ENCODE results near the gene CXCL13. TPM values are rescaled to one million over a fixed set of nuclear protein-coding genes. Genes with fewer than 3 reads are reported as not detected.
A peak's percentile ranks its signal among the peaks of the same experiment; 100 is the strongest.

CXCL13 gene
- total and polyA plus RNA-seq, 2 of the 13 experiments (the other 11 are each of a cell fraction or from before 2014, with no cell fraction given) = not detected

GRCh38 chr4:77636902-77637301, 31.3 kb downstream of the CXCL13 start (continued):
- TF ChIP-seq ZXDC (CRISPR knock-in tag; IDR thresholded peaks at IDR 0.05) = no peak
- TF ChIP-seq ZNF766 (CRISPR knock-in tag; IDR thresholded peaks at IDR 0.05; ENCODE audit: borderline replicate concordance) = no peak
- 0 out of 2 replicates have a peak, but pooled peaks have one; percentile 50 for TF ChIP-seq POGK (CRISPR knock-in tag; conservative IDR thresholded peaks at IDR 0.05)
- no peak for TF ChIP-seq ZNF550 (CRISPR knock-in tag; IDR thresholded peaks at IDR 0.05; ENCODE audit: borderline replicate concordance)
- no peak for TF ChIP-seq AGO1 (IDR thresholded peaks at IDR 0.05; ENCODE audit: low read depth, low read length, poor library complexity, severe bottlenecking)
- no peak for TF ChIP-seq ETV6 (CRISPR knock-in tag; conservative IDR thresholded peaks at IDR 0.05)
- no peak for TF ChIP-seq ZNF329 (CRISPR knock-in tag; IDR thresholded peaks at IDR 0.05; ENCODE audit: low read depth)
- peak; percentile 72 for TF ChIP-seq RXRB (CRISPR knock-in tag; IDR thresholded peaks at IDR 0.05; ENCODE audit: borderline replicate concordance)
- no peak for TF ChIP-seq ZBTB3 (CRISPR knock-in tag; IDR thresholded peaks at IDR 0.05; ENCODE audit: borderline replicate concordance, low read depth)
- TF ChIP-seq TGIF2 (CRISPR knock-in tag; IDR thresholded peaks at IDR 0.05) = 0 out of 2 replicates have a peak, but pooled peaks have one; percentile 41
- peak; percentile 46; the same call in 1 of the 2 replicates for TF ChIP-seq CEBPZ (IDR thresholded peaks at IDR 0.05; ENCODE audit: low read length)
- no peak for TF ChIP-seq ZNF598 (CRISPR knock-in tag; IDR thresholded peaks at IDR 0.05; ENCODE audit: borderline replicate concordance)
- TF ChIP-seq DZIP1 (CRISPR knock-in tag; IDR thresholded peaks at IDR 0.05) = no peak
- no peak for TF ChIP-seq KLF12 (CRISPR knock-in tag; IDR thresholded peaks at IDR 0.05; ENCODE audit: borderline replicate concordance)
- no peak for TF ChIP-seq ZBTB49 (CRISPR knock-in tag; IDR thresholded peaks at IDR 0.05; ENCODE audit: borderline replicate concordance)
- TF ChIP-seq ZNF781 (CRISPR knock-in tag; IDR thresholded peaks at IDR 0.05; ENCODE audit: borderline replicate concordance, not compliant biosample characterization) = no peak
